GM19467 (cell line): ENCODE measurements around the gene PRKCA.

Experiments
- ATAC-seq: cut with Tn5 transposase; IDR thresholded peaks from one replicate; pipeline ENCODE4 v1.9.1; 2021; ENCODE audit warnings: mild to moderate bottlenecking, moderate library complexity; ENCODE audit not compliant: unreplicated experiment

The PRKCA gene

GRCh38 chr17:66411520-66411919, 109.1 kb downstream of the PRKCA start:
- no peak for ATAC-seq

GRCh38 chr17:66412857-66413558, 110.6 kb downstream of the PRKCA start:
- ATAC-seq: no peak

GRCh38 chr17:66413559-66414520, 111.4 kb downstream of the PRKCA start:
- ATAC-seq: no peak

- no peak for ATAC-seq
These were observed 112.3 kb downstream of the PRKCA start for GRCh38 chr17:66414561-66415175.

GRCh38 chr17:66415366-66416206, 113.2 kb downstream of the PRKCA start:
- no peak for ATAC-seq

- no peak for ATAC-seq
These were observed 114.0 kb downstream of the PRKCA start for GRCh38 chr17:66416207-66416940.

- ATAC-seq: no peak
These were observed 114.9 kb downstream of the PRKCA start for GRCh38 chr17:66417300-66417719.

DNA sequence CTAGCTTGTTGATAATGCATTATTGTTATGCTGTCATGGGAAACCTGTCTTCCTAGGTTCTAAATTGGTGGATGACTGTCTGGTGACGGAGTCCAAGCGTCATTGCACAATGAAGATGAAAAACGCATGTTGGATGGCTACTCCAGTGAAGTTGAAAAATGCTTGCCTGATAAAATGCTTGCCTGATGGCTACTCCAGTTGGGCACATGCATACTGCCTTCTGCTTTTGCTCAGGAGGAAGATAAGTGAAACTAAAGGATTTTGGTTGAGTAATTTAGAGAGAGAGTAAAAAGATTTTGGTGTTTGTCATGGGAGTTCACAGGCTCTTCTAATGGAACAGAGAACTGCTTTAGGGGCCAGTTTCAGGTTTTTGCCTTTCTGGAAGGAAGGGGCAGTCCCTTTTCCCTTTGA, 118.6 kb downstream of the PRKCA start:
- ATAC-seq: no peak

DNA sequence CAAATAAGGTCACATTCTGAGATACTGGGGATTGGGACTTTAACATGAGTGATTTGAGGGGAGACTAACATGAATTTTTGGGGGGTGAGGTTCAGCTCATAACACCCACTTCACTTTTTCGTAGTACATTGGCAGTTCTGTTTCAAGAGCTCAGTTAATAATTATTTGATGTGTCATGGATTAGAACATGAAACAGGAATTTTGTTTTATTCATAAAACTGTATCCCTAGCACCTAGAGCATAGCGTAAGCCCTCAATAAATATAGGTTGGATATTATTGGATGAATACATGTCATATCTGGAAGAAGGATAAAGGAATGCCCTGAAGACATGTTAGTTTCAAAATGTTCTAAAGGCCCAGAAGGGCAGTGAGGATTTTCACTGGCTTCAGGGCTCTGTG, 119.8 kb downstream of the PRKCA start:
- no peak for ATAC-seq

DNA sequence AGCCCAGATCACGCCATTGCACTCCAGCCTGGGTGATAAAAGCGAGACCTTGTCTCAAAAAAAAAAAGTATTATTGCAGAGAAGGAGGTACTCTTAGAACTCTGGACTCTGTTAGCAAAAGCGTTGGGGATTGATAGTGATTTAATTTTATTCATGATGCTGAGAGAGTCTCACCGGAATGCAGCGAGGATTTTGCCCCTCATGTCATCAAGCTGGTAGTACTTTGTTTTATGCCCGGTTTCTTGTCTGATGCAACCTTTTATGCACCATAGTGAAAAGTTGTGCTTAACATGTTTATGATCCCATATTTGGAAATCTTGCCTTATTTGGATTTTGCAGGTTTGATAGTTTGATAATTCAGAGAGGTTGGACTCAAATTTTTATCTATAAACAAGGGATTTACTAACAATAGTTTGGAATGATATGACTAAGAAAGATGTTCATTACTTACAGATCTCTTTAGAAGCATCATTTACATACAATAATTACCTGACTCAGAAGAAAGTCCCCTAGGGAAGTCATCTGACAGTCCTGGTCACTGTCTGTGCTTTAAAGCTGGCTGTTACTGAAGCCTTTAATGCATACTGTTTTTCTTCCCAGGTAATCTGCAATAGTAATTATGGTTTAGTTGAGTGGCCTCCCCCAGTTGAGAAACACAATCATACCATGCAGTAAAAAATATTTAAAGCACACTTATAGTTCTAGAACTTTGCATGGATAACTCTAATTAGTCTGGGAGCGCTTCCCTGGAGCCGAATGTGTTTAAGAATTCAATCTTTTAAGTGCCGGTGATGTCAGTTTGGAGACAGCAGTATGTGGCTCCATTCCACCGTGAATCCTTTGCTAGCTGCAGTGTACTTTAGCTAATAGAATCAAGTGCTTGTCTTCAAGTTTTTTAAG, 120.9 kb downstream of the PRKCA start:
- ATAC-seq: no peak

DNA sequence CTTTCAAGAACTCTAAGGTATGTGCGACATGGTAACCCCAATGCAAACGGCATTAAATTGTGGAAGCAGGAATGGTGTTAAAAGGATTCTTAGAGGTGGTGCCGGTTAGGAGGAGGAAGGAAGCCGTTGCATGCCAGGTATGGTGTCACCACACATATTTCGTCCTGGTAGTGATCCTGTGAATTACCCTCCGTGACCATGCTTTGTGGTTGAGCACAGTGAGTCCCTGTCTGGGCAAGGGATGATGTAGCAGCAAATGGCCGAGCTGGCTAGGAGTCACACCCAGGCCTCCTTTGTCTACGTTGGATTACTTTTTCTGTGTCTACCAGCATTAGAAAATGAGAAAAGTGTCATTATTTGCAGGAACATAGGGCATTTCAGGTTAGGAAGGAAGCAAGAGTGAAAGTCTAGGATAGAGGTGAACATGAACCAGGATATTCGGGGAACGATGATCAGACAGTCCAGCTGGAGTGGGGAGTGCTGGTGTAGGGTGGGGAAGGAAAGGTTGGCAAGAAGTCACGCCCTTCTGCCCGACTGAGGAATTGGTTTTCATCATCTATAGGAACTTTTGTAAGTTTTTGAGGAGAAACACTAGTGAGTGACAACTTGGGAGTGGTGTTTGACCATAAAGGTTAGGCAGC, 123.5 kb downstream of the PRKCA start:
- no peak for ATAC-seq

DNA sequence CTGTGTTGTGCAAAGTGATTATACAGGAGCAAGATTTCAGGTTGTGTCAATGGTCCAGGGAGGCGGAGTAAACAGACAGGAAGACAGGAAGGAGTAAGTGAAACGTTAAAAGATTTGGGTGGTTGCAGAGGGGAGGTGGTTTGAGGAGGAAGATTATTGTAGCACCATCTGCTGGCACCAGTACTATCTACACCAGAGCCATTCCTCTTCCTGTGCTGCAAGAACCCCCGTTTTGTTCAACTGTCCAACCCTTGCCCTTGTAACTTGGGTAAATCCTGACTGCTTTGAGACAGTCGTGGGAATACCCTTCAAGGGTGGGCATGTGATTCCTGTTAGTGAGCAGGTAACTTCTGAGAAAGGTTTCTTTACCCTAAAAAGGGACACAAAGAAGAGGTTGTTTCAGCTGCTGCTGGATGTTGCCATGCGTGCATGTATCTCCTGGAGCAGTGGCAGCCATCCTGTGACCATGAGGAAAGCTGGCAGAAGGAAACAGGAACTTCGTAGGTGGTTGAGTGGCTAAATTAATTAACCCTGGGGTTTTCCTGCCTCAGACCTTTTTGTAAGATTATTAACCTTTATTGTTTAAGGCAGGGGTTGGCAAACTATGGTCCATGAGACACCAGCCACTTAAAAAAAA, 124.1 kb downstream of the PRKCA start:
- ATAC-seq: no peak

GRCh38 chr17:66427134-66427533, 124.7 kb downstream of the PRKCA start:
- ATAC-seq: no peak

DNA sequence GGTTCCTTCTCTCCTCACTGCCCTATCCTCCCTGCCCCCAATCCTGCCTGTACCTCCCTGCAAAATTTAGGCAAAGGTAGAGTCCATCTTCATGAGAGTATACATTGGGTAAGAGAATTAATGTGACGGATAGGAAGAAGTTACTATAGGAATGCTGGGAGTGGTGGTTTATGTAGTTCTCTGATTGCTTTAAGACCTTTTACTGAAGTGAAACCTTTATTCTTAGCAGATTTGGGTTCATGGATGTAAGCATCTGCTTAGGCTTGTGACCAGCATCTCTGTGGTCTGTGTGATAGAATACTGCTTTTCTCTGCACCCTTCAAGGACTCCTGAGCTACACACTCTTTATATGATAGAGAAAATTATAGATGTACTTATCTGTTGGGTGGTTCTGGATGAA, 127.3 kb downstream of the PRKCA start:
- ATAC-seq: no peak

GRCh38 chr17:66430846-66431795, 128.7 kb downstream of the PRKCA start:
- ATAC-seq: no peak

DNA sequence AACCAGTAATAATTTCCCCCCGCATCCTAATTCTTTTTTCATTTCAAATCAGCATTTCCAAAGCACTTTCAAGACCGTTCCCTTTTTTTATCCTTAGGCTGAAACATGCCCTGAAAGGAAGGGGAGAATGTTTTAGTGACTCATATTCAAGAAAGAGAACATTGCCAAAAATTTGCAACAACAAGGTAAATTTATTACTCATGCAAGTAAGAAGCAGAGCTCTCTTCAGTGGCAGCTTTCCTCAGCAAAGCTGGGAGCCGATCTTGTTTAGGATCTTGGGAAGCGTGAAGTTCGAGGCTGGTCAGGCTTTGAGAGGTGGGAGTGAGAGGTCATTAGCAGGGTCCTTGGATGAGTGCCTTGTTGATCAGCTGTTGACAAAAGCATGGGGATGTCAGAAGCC, 129.5 kb downstream of the PRKCA start:
- ATAC-seq: no peak

- ATAC-seq: no peak
These were observed 130.1 kb downstream of the PRKCA start for GRCh38 chr17:66432411-66432957.
